Stomach smooth muscle (tissue), 2 donors: Measurements from ENCODE around the gene KIF23.
"Not testable (repeated sequence)": the region's sequence is repeated elsewhere in the genome, so short reads cannot be mapped to it uniquely, and the experiment has no call there.

ENCODE experiments used
- H3K27ac ChIP-seq: one replicate; pipeline ENCODE4 v1.7.0; 2013; ENCODE audit warnings: mild to moderate bottlenecking, low read length, inconsistent platforms
- H3K27me3 ChIP-seq, 2 donors: one replicate each; pipeline ENCODE4 v1.7.0; 2013; ENCODE audit warnings: low read length in 2 of 2; ENCODE audit not compliant: insufficient read depth in 2 of 2, control insufficient read depth in 1 of 2
- H3K36me3 ChIP-seq, 2 donors: one replicate each; pipeline ENCODE4 v1.7.0; 2013; ENCODE audit warnings: low read length in 2 of 2; ENCODE audit not compliant: control insufficient read depth in 2 of 2, insufficient read depth in 2 of 2
- H3K4me1 ChIP-seq: one replicate; pipeline ENCODE4 v1.7.0; 2013; ENCODE audit warnings: low read length; ENCODE audit not compliant: control insufficient read depth, insufficient read depth
- H3K4me3 ChIP-seq, 2 donors: one replicate each; pipeline ENCODE4 v1.7.0; 2013; ENCODE audit warnings: low read length in 2 of 2
- H3K9ac ChIP-seq, 2 donors: one replicate each; pipeline ENCODE4 v1.7.0; 2013; ENCODE audit warnings: low read length in 2 of 2, mild to moderate bottlenecking in 1 of 2
- H3K9me3 ChIP-seq, 2 donors: one replicate each; pipeline ENCODE4 v1.7.0; 2013; ENCODE audit warnings: low read length in 2 of 2; ENCODE audit not compliant: control insufficient read depth in 2 of 2
- donor health status: healthy.
- donor health status: Pancreatic carcinoma.

Gene KIF23

DNA sequence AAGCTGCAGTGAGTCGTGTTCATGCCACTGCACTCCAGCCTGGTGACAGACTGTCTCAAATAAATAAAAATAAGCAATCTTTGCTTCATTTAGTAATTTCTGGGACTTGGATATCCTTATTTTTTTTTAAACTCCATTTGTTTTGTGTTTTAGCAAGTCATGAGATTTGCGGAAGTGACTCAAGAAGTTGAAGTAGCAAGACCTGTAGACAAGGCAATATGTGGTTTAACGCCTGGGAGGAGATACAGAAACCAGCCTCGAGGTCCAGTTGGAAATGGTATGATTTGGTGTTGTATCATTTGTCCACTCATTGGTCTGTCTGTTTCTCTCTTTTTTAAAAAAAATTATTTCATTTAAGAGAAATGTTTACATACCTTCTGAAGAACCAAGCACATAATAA, 21.8 kb downstream of the KIF23 start:
- no peaks in the 10 kb centered on the region for H3K27me3 ChIP-seq
- no peaks in the 10 kb centered on the region for H3K4me1 ChIP-seq
- H3K27ac ChIP-seq: no peak overlapping the region
- H3K36me3 ChIP-seq: no peaks in the 10 kb centered on the region
- H3K4me3 ChIP-seq: no peak overlapping the region
- no peak overlapping the region for H3K9ac ChIP-seq
- H3K9me3 ChIP-seq: no peaks in the 10 kb centered on the region

DNA sequence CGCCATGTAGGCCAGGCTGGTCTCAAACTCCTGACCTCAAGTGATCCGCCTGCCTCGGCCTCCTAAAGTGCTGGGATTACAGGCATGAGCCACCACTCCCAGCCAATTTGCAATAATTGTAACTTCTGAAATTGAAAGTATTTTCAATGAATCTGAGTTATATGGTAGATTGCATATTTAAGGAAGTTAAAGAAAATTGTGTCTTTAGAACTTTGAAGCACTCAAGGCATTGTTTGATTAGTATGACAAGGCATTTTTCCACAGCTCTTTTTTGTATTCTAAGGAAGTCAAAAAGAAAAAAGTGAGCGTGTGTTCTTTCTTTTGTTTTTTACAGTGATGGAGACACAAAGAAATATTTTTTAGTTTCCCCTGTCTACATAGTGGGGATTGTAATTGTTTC, 22.8 kb downstream of the KIF23 start:
- Histone ChIP-seq H3K27me3 (no peaks in the 10 kb centered on the region), H3K4me1 (no peaks in the 10 kb centered on the region), H3K9me3 (no peaks in the 10 kb centered on the region), H3K4me3 (no peak overlapping the region), H3K27ac (no peak overlapping the region), H3K36me3 (no peaks in the 10 kb centered on the region), H3K9ac (no peak overlapping the region)

DNA sequence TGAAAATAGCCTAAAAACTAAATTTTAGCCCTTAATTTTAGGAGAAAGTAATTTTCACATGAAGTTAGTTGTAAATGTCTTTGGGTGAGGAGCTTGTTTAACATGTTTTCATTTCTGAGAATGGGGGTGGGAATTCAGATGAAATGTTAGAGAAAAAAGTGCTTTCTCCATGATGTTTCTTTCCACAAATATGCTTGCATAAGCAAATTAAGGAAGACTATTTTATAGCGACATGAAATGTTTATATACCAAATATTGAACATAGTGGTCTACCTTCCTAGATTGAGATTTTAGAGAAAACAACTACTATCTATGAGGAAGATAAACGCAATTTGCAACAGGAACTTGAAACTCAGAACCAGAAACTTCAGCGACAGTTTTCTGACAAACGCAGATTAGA, 25.5 kb downstream of the KIF23 start:
- H3K4me1 ChIP-seq: no peaks in the 10 kb centered on the region
- no peaks in the 10 kb centered on the region for H3K36me3 ChIP-seq
- no peaks in the 10 kb centered on the region for H3K27me3 ChIP-seq
- no peak overlapping the region for H3K4me3 ChIP-seq
- no peaks in the 10 kb centered on the region for H3K9me3 ChIP-seq
- H3K9ac ChIP-seq: no peak overlapping the region
- no peak overlapping the region for H3K27ac ChIP-seq

DNA sequence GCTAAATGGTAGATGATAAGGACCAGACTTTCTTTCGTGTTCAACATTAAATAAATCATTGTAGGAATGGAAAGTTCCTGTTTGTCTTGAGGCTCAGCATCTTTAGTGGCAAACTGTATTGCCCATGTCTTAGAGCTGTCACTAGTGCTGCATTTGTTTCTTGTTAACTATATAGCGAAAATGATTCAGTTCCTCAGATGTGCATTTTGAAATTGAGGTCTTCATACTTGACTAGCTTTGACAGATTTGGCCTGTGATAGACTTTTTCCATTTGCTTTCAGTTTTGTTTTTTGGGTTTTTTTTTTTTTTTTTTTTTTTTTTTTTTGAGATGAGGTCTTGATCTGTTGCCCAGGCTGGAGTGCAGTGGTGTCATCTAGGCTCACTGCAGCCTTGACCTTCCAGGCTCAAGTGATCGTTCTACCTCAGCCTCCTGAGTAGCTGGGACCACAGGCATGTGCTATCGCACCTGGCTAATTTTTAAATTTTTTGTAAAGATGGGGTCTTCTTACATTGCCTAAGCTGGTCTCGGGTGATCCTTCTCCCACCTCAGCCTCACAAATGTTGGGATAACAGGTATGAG, 29.0 kb downstream of the KIF23 start:
- Histone ChIP-seq H3K27me3 (no peaks in the 10 kb centered on the region), H3K4me1 (no peaks in the 10 kb centered on the region), H3K9me3 (no peaks in the 10 kb centered on the region), H3K4me3 (no peak overlapping the region), H3K36me3 (no peaks in the 10 kb centered on the region), H3K9ac (no peak overlapping the region), H3K27ac (no peak overlapping the region)

DNA sequence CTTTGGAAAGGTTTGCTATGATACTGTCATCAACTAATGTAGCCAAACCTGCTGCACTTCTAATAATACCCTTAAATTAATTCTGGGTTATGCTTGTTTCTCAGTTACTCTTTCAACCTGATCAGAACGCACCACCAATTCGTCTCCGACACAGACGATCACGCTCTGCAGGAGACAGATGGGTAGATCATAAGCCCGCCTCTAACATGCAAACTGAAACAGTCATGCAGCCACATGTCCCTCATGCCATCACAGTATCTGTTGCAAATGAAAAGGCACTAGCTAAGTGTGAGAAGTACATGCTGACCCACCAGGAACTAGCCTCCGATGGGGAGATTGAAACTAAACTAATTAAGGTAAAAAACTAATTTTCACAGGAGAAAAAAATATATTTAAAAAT, 30.5 kb downstream of the KIF23 start:
- no peaks in the 10 kb centered on the region for H3K4me1 ChIP-seq
- no peaks in the 10 kb centered on the region for H3K9me3 ChIP-seq
- H3K36me3 ChIP-seq: no peaks in the 10 kb centered on the region
- H3K27ac ChIP-seq: no peak overlapping the region
- H3K27me3 ChIP-seq: no peaks in the 10 kb centered on the region
- H3K9ac ChIP-seq: no peak overlapping the region
- no peak overlapping the region for H3K4me3 ChIP-seq

DNA sequence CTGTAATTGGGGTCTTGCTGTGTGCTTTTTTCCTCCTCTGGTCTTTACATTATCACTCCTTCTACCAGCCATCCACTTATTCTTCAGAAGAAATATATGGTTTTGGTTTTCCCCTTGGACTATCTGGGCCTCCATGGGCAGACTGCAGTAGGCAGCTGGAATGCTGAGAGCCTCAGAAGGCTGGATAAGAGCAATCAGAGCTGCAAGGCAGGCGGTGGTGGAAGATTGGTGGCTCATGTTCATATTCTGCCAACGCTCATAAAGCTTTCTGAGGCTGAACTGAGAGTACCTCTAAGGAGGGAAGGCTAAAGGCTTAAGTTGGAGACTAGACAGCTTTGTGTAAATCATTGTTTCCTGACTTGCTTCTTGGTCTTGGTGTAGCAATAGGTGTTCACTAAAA, 32.8 kb downstream of the KIF23 start:
- H3K9me3 ChIP-seq: no peaks in the 10 kb centered on the region
- no peak overlapping the region for H3K9ac ChIP-seq
- H3K36me3 ChIP-seq: no peaks in the 10 kb centered on the region
- H3K27ac ChIP-seq: no peak overlapping the region
- H3K4me1 ChIP-seq: peaks cover 2% of the 10 kb centered on the region
- no peak overlapping the region for H3K4me3 ChIP-seq
- H3K27me3 ChIP-seq: no peaks in the 10 kb centered on the region

DNA sequence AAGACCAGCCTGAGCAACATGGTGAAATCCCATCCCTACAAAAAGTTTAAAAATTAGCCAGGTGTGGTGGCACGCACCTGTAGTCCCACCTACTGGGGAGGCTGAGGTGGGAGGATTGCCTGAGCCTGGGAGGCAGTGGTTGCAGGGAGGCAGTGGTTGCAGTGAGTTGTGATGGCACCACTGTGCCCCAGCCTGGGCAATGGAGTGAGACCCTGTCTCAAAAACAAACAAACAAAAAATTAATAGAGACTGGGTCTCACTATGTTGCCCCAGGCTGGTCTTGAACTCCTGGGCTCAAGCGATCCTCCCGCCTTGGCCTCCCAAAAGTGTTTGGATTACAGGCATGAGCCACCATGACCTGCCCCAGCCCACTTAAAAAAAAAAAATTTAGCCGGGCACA, 36.1 kb downstream of the KIF23 start:
- not testable (repeated sequence) for H3K9ac ChIP-seq, H3K27me3 ChIP-seq
- peaks cover 17% of the 10 kb centered on the region for H3K4me1 ChIP-seq

DNA sequence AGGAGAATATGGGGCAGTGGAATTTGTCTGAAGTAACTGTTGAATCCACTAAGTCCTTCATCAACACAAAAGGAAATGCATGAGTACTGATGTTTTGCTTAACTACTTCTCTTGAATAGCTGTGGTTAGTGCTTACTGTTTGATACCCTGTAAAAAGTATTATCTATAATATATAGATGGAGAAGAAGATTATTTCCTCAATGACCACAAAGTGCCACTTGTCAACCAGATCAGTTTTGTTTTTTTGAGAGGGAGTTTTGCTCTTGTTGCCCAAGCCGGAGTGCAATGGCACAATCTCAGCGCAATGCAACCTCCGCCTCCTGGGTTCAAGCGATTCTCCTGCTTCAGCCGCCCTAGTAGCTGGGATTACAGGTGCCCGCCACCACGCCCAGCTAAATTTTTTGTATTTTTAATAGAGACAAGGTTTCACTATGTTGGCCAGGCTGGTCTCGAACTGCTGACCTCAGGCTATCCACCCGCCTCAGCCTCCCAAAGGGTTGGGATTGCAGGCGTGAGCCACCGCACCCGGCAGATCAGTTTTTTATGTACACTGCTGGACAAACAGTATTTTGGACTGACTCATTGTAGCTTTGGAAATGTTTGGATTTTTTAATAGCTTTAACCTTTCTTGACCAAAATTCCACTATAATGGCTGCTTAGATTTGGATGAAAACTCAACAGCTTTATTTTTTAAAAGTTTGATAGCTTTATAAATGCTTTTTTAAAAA, 37.0 kb downstream of the KIF23 start:
- no peaks in the 10 kb centered on the region for H3K9me3 ChIP-seq
- no peak overlapping the region for H3K4me3 ChIP-seq
- no peak overlapping the region for H3K27ac ChIP-seq
- H3K36me3 ChIP-seq: peaks cover 4 to 7% of the 10 kb centered on the region in 2 donors
- peaks cover 21% of the 10 kb centered on the region for H3K4me1 ChIP-seq
- H3K9ac ChIP-seq: no peak overlapping the region
- no peaks in the 10 kb centered on the region for H3K27me3 ChIP-seq

More for the DNA sequence above, 36.1 kb downstream of the KIF23 start:
- not testable (repeated sequence) for H3K27ac ChIP-seq, H3K4me3 ChIP-seq, H3K9me3 ChIP-seq, H3K36me3 ChIP-seq

DNA sequence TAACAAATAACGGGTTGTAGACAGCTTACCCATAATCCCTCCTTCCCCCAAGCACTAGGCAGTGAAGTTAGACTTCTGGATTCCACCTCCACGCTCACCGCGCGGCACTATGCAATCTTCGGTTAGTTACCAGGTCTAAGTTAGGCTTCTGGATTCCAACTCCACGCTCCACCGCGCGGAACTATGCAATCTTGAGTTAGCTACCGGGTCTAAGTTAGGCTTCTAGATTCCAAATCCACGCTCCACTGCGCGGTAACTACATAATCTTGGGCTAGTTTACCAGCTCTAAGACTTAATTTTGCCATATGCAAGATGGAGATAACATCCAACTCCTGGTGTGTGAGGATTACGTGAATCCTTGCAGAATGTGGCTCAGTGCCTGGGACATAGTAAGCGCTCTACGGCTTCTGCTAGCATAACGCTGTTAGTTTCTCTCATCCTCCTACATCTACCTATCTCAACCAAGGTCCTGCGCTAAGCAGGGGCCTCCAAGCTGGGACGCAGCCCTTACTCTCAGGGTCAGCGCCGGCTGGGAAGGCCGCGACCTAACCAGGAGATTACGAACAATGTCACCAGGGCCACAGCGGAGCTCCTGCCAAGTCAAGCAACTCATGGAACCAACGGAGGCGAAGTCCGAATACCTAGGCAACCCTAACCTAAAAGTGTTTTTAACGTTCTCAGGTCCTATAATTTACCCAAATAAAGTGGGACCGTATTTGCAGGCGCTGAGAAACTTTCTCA, 38.0 kb downstream of the KIF23 start:
- Histone ChIP-seq H3K9me3 (no peaks in the 10 kb centered on the region), H3K27ac (peak overlapping the region; percentile 97), H3K4me3 (peak overlapping the region; percentile 93 to 97), H3K27me3 (no peaks in the 10 kb centered on the region), H3K36me3 (peaks cover 11 to 17% of the 10 kb centered on the region in 2 donors), H3K9ac (peak overlapping the region; percentile 86 to 93), H3K4me1 (peaks cover 21% of the 10 kb centered on the region)

DNA sequence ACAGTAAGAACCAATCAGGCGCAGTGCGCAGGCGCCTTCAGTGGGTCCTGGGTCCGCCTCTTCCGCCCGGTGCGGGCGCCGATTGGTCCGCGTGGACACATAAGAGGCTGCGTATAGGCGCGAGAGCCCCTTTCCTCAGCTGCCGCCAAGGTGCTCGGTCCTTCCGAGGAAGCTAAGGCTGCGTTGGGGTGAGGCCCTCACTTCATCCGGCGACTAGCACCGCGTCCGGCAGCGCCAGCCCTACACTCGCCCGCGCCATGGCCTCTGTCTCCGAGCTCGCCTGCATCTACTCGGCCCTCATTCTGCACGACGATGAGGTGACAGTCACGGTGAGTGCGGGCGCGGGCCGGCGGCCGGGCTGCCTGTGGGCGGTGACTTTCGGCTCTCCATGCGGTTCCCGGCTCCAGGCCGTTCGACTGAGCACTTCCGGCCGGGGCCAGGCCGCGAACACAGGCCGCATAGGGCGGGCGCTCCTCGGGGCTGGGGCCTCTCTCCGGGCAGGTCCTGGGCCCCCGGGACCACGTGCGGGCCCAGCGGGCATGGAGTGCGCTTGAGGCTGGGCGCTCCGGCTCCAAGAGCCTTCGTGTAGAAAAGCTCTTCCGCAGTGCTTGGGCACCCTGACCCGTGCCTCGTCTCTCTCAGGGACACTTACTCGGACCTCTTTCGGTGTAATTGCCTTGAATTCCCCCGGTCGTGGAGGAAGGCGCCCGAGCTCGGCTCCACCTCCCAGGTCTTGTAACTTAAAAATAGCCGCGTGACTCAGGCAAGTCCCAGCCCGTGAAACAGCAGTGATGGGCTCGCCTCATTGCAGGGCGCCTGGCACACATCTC, 38.8 kb downstream of the KIF23 start, which contains the start of gene RPLP1:
TSS of gene RPLP1 (plus strand) at position 127 of the 830 bp plus-strand sequence. CDS start at position 258, 131 bp downstream.
- peak within 1 kb of the TSS; percentile 97 for H3K27ac ChIP-seq
- peaks cover 21% of the 10 kb centered on the region for H3K4me1 ChIP-seq
- no peaks in the 10 kb centered on the region for H3K27me3 ChIP-seq
- H3K36me3 ChIP-seq: peaks cover 15 to 21% of the 10 kb centered on the region in 2 donors
- H3K4me3 ChIP-seq: peak within 1 kb of the TSS; percentile 93 to 97
- H3K9ac ChIP-seq: peak within 1 kb of the TSS; percentile 86 to 93
- H3K9me3 ChIP-seq: no peaks in the 10 kb centered on the region
